ENCODE measurements around the gene COMP. TPM values are rescaled to one million over a fixed set of nuclear protein-coding genes. Genes with fewer than 3 reads are reported as not detected.

The COMP gene
- total RNA-seq, 1 donor from 2014 or later: 1.7 TPM

DNA sequence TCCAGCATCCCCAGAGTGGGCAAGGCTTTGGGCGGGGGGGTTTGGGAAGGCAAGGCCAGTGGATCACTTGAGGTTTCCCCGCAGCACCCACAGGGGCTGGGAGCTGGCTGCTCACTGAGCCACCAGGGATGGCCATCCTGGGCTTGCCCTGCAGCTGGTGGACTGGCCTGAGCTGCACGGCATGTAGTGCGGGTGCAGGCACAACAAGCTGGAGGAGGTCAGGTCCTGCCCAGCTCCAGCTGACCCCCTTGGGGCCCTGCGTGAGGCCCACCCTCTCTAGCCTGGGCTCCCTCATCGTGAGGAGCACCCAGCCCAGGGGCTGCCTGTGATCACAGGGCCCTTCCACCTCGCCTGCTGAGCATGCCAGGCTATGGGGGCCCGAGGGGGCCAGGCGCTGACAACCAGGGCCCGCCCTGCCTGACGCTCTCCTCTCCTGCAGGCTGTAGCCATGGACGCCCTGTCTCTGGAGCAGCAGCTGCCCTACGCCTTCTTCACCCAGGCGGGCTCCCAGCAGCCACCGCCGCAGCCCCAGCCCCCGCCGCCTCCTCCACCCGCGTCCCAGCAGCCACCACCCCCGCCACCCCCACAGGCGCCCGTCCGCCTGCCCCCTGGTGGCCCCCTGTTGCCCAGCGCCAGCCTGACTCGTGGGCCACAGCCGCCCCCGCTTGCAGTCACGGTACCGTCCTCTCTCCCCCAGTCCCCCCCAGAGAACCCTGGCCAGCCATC lies 22.9 kb downstream of the COMP start:
- no peak overlapping the region for H3K4me3 Mint-ChIP-seq (ENCODE audit: unreplicated experiment)
- Histone ChIP-seq H3K27ac (ENCODE audit: low read depth, low read length) (no peak overlapping the region), H4K20me1 (ENCODE audit: insufficient read depth, low read length) (peaks cover 27% of the 10 kb centered on the region), H3K4me3 (ENCODE audit: insufficient read depth, low read depth, low read length) (no peak overlapping the region), H3K27me3 (ENCODE audit: insufficient read depth, low read length) (no peaks in the 10 kb centered on the region), H3K36me3 (ENCODE audit: insufficient read depth, low read length) (no peaks in the 10 kb centered on the region), H3K4me2 (ENCODE audit: low read length) (no peak overlapping the region), H3K9ac (ENCODE audit: low read length) (no peak overlapping the region), H3K4me1 (ENCODE audit: insufficient read depth, low read length) (peaks cover 21% of the 10 kb centered on the region), H3K79me2 (ENCODE audit: insufficient read depth, low read length) (no peaks in the 10 kb centered on the region), H3K9me3 (ENCODE audit: insufficient read depth, low read depth, low read length) (no peaks in the 10 kb centered on the region), H2AFZ (ENCODE audit: low read depth, low read length) (no peak overlapping the region)
- H3K27me3 Mint-ChIP-seq (ENCODE audit: low read depth, unreplicated experiment): peaks cover 27% of the 10 kb centered on the region
- H3K9me3 Mint-ChIP-seq (ENCODE audit: unreplicated experiment): no peaks in the 10 kb centered on the region
- peak overlapping the region; percentile 26 for H3K27ac Mint-ChIP-seq (ENCODE audit: unreplicated experiment)
- peaks cover 4% of the 10 kb centered on the region for H3K36me3 Mint-ChIP-seq (ENCODE audit: low read depth, unreplicated experiment)
- no peak for TF ChIP-seq EZH2 (IDR thresholded peaks at IDR 0.05; ENCODE audit: insufficient read depth, low read length)
- TF ChIP-seq CTCF (IDR thresholded peaks at IDR 0.05; ENCODE audit: insufficient read depth, low read depth, low read length): no peak
- H3K4me1 Mint-ChIP-seq (ENCODE audit: low read depth, unreplicated experiment): peaks cover 7% of the 10 kb centered on the region
- FAIRE-seq (no peak), DNase-seq (ENCODE audit: low read depth) (no peak)

DNA sequence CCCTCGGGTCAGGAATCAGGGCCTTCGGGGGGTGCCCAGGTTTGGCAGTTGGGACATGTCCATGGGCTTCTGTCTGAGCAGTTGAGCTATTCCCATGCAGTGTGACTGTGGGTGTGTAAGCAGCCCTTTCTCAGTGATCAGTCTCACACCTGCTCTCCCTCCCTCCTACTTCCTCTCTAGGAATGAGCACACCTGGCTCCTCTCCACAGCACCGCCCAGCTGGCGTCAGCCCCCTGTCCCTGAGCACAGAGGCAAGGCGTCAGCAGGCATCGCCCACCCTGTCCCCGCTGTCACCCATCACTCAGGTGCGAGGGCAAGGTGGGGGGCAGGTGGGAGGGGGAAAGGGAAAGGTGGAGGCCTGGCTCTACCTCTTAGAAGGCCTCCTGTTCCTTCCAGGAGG lies 25.9 kb downstream of the COMP start:
- Histone ChIP-seq H3K9me3 (ENCODE audit: insufficient read depth, low read depth, low read length) (no peaks in the 10 kb centered on the region), H3K36me3 (ENCODE audit: insufficient read depth, low read length) (no peaks in the 10 kb centered on the region), H3K79me2 (ENCODE audit: insufficient read depth, low read length) (no peaks in the 10 kb centered on the region), H3K27me3 (ENCODE audit: insufficient read depth, low read length) (no peaks in the 10 kb centered on the region), H3K9ac (ENCODE audit: low read length) (no peak overlapping the region), H3K27ac (ENCODE audit: low read depth, low read length) (no peak overlapping the region), H3K4me3 (ENCODE audit: insufficient read depth, low read depth, low read length) (no peak overlapping the region), H3K4me2 (ENCODE audit: low read length) (no peak overlapping the region), H3K4me1 (ENCODE audit: insufficient read depth, low read length) (peaks cover 34% of the 10 kb centered on the region), H4K20me1 (ENCODE audit: insufficient read depth, low read length) (peaks cover 15% of the 10 kb centered on the region), H2AFZ (ENCODE audit: low read depth, low read length) (no peak overlapping the region)
- FAIRE-seq (no peak), DNase-seq (ENCODE audit: low read depth) (no peak)
- TF ChIP-seq CTCF (IDR thresholded peaks at IDR 0.05; ENCODE audit: insufficient read depth, low read depth, low read length) (no peak), EZH2 (IDR thresholded peaks at IDR 0.05; ENCODE audit: insufficient read depth, low read length) (no peak)
- H3K36me3 Mint-ChIP-seq (ENCODE audit: low read depth, unreplicated experiment): peaks cover under 1% of the 10 kb centered on the region
- H3K27me3 Mint-ChIP-seq (ENCODE audit: low read depth, unreplicated experiment): peaks cover 6% of the 10 kb centered on the region
- H3K4me3 Mint-ChIP-seq (ENCODE audit: unreplicated experiment): no peak overlapping the region
- peaks cover 7% of the 10 kb centered on the region for H3K4me1 Mint-ChIP-seq (ENCODE audit: low read depth, unreplicated experiment)
- no peak overlapping the region for H3K27ac Mint-ChIP-seq (ENCODE audit: unreplicated experiment)
- no peaks in the 10 kb centered on the region for H3K9me3 Mint-ChIP-seq (ENCODE audit: unreplicated experiment)

GRCh38 chr19:18764591-18765051 lies 26.5 kb downstream of the COMP start:
- H4K20me1 ChIP-seq (ENCODE audit: insufficient read depth, low read length): peaks cover 13% of the 10 kb centered on the region
- no peak overlapping the region for H3K4me3 Mint-ChIP-seq (ENCODE audit: unreplicated experiment)
- H3K4me2 ChIP-seq (ENCODE audit: low read length): peak overlapping the region; percentile 41
- H3K4me3 ChIP-seq (ENCODE audit: insufficient read depth, low read depth, low read length): no peak overlapping the region
- H3K27ac ChIP-seq (ENCODE audit: low read depth, low read length): no peak overlapping the region
- H3K27ac Mint-ChIP-seq (ENCODE audit: unreplicated experiment): no peak overlapping the region
- no peaks in the 10 kb centered on the region for H3K36me3 ChIP-seq (ENCODE audit: insufficient read depth, low read length)
- H3K36me3 Mint-ChIP-seq (ENCODE audit: low read depth, unreplicated experiment): no peaks in the 10 kb centered on the region
- H3K4me1 Mint-ChIP-seq (ENCODE audit: low read depth, unreplicated experiment): peaks cover 7% of the 10 kb centered on the region
- H3K27me3 ChIP-seq (ENCODE audit: insufficient read depth, low read length): no peaks in the 10 kb centered on the region
- peaks cover 6% of the 10 kb centered on the region for H3K27me3 Mint-ChIP-seq (ENCODE audit: low read depth, unreplicated experiment)
- H3K4me1 ChIP-seq (ENCODE audit: insufficient read depth, low read length): peaks cover 34% of the 10 kb centered on the region
- H2AFZ ChIP-seq (ENCODE audit: low read depth, low read length): no peak overlapping the region
- DNase-seq (ENCODE audit: low read depth): no peak
- TF ChIP-seq CTCF (IDR thresholded peaks at IDR 0.05; ENCODE audit: insufficient read depth, low read depth, low read length) (no peak), EZH2 (IDR thresholded peaks at IDR 0.05; ENCODE audit: insufficient read depth, low read length) (no peak)
- H3K9ac ChIP-seq (ENCODE audit: low read length): no peak overlapping the region
- FAIRE-seq: no peak
- H3K79me2 ChIP-seq (ENCODE audit: insufficient read depth, low read length): no peaks in the 10 kb centered on the region
- H3K9me3 Mint-ChIP-seq (ENCODE audit: unreplicated experiment): no peaks in the 10 kb centered on the region
- no peaks in the 10 kb centered on the region for H3K9me3 ChIP-seq (ENCODE audit: insufficient read depth, low read depth, low read length)
